T-helper 1 cell (primary cell): ENCODE measurements around the gene FGF1.
A peak's percentile ranks its signal among the peaks of the same experiment; 100 is the strongest.

Source experiments
- DNase-seq, 5 donors: peaks; one replicate each; pipeline ENCODE4 v3.0.0-alpha.2; 2012 to 2020

FGF1 gene

GRCh38 chr5:142641711-142642110 is 44.2 kb downstream of the FGF1 start:
- no peak for DNase-seq

- DNase-seq: no peak
These were observed 45.4 kb downstream of the FGF1 start for GRCh38 chr5:142640316-142641005.

DNA sequence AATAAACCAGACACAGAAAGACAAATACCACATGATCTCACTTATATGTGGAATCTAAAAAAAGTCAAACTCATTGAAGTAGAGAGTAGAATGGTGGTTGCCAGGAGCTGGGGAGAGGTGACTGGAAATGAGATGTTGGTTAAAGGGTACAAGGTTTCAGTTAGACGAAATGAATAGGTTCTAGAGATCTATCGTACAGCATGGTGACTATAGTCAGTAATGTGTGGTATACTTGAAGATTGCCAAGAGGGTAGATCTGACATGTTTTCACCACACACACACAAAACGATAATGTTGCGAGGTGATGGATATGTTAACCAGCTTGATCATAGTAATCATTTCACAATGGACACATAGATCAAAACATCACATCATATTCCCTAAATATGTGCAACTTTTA is 46.4 kb downstream of the FGF1 start:
- DNase-seq: no peak

GRCh38 chr5:142637871-142638270 is 48.0 kb downstream of the FGF1 start:
- DNase-seq: no peak

DNA sequence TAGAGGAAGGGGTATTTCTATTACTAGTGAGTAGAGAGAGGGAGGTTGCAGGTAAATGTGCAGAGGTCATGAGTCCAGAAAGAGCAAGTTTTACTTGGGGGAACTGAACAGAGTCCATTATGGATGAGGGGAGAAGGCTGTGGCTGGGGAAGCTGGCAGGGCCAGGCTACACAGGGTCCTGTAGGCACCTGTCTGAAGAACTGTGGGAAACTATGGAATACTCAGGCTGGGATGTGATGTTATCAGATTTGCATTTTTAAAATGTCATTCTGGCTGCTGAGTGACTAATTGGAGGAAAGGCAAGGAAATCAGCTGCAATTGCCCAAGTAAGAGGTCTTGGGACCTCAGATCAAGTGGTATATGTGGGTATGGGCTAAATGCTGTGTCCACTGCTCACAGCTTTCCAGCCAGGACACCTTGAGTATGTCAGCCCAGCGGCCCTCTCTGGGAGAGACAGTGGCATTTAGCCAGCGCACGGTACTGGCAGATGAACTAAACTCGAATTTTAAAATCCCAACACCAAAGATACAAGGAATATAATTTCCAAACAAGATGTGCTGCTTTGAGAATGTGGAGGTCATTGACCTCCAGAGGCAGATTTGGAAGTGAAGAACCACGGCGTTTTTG is 49.1 kb downstream of the FGF1 start:
- no peak for DNase-seq

GRCh38 chr5:142636093-142636492 is 49.8 kb downstream of the FGF1 start:
- no peak for DNase-seq

DNA sequence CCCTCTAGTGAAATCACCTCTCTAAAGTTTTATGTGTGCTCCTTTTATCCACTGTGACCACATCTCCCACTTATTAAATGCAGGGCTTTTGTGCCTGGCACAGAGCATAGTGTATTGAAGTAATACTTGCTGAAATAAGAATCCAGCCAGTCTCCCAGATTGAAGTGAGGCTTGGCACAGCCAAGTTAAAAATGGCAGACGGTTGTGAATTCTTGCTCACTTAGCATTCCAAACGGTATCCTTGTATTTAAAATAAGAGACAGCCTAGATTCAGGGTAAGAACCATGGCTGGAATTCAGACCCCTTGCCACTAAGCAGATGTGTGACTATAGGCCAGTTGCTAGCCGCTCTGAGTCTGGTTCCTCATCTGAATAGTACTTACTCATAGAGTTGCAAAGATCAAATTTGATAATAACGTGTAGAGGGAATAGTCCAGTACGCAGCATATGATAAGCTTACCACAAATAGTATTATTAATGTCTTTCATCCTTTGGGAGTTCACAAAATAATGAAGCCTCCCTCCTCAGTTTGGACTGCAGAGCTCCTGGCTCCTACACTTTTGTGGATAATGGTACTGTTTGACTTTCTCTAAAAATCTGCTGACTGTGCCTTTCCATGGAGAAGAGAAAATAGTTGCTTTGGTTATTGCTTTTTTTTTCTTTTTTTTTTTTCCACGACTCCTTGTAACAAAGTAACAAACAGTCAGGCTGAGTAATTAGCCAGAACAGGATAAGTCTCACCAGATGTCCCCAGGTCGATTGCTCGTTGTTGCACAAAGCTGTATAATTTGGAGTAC is 51.5 kb downstream of the FGF1 start:
- DNase-seq: no peak

- DNase-seq: no peak
These were observed 54.9 kb downstream of the FGF1 start for GRCh38 chr5:142630927-142631539.

DNA sequence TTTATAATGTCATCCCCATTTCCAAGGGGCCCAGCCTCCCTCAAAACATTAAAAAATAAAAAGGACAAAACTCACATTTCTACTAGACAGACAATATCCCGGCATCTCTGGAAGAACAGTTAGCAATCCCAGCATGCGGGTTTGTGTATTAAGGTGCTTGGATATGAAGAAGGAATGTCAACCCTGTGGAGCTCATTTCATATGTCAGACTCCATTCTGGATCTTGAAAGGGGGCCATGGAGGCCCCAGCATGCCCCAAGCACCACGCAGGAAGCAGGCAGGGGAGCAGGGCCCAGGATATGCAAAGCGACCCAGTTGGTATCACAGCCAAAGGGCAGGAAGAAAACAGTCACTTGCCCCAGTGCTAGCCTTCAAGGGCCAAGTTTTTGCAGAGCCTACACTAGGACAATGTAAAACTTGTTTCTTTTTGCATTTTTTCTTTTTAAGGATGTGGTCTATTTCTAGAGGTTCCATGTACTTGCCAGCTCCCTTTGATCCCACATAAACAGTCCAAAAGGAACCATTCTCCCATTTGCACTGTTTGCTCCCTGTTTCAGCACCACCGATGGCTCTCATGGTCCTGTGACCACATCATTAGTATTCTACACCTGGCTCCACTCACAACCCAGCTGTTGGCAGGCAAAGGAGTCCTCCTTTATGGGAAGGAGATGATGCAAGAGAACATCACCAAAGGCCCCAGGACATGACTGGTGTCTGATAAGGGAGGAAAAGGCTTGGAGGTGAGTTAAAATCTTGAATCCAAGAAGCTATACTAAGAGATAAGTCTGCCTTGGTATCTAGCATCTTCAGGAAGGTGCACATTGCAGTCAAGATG is 58.3 kb downstream of the FGF1 start:
- DNase-seq: no peak

GRCh38 chr5:142626786-142627185 is 59.1 kb downstream of the FGF1 start:
- DNase-seq: no peak

DNA sequence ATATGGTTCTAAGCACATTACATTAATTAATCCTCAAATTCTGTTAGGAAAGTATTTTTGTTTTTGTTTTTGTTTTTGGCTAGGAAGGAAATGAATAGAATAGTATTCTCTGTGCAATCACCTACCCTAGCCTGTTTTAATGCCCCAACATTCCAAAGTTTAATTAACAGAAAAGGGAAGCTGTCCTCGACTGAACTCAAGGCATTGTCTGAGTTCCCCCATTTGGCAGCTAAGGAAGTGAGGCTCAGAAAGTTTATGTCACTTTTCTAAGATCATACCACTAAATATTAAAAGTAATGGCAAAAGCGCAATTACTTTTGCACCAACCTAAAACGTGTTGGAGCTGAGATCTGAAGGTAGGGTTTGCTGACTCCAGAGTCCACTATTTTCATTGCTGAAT is 59.8 kb downstream of the FGF1 start:
- no peak for DNase-seq

GRCh38 chr5:142621227-142621626 is 64.7 kb downstream of the FGF1 start:
- DNase-seq: no peak

GRCh38 chr5:142619815-142620214 is 66.1 kb downstream of the FGF1 start:
- no peak for DNase-seq

- peak in 1 of 5 donors; percentile 33 for DNase-seq
These were observed 67.8 kb downstream of the FGF1 start for GRCh38 chr5:142618130-142618523.

GRCh38 chr5:142617416-142618129 is 68.3 kb downstream of the FGF1 start:
- DNase-seq: peak in 1 of 5 donors; percentile 43

- no peak for DNase-seq
These were observed 69.9 kb downstream of the FGF1 start for GRCh38 chr5:142615948-142616347.

DNA sequence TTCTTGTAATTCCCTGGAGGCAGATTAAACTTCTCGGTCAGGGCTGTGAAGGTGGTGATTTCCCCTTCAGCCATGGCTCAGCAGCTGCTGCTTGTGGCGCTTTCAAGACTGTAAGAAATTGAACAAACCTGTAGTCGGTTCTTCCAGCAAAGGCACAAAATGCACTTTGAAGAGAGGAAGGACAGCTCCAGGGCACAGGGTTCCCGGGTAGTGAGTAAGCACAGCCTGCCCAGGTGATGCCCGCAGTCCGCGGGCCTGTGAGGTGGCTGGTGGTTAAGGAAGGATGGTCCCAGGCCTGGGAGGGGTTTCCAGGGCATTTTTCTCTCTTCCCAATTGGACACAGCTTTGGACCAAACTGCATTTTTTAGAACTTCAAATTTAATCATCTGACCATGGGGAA is 71.8 kb downstream of the FGF1 start:
- no peak for DNase-seq

GRCh38 chr5:142613271-142613671 is 72.6 kb downstream of the FGF1 start:
- no peak for DNase-seq

DNA sequence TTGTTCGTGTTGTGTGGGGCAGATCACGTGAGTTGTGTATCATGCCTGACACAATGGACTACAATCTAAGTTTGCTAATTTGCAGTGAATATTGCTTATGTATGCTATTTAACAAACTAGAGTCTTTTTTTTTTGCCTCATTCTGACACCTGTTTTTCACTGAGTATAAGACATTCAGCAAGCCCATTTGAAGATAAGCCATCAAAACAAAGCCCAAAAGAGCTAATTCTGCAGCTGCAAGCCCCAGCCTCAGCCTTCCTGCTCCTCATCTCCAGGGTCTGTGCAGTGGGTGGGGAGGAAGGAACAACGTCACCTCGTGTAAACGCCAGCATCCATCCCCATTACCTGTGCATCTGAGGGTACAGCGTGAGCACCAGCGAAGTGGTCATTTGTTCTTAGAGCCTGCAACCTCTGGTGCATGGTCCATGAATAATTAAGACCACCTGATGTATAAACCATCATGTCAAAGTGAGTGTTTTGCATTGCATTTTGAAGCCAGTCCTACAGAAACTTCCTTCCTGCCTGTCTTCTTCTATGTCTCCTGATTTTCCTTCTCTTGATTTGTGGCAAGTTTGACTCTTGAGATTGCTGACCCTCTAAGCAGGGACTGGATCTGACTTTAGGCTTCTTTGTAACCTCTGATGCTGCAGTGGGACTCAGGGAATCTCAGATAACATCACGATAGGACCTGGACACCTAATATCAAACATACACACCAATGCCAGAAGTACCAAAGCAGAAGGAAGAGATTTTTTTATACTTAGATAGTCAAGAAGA is 73.2 kb downstream of the FGF1 start:
- DNase-seq: no peak

GRCh38 chr5:142611154-142611553 is 74.7 kb downstream of the FGF1 start:
- DNase-seq: peak; percentile 19 to 59 (median 33)
